Breast epithelium (tissue), 4 donors: ENCODE measurements around the gene MAN1A1. TPM values are rescaled to one million over a fixed set of nuclear protein-coding genes. Genes with fewer than 3 reads are reported as not detected.

Experiments
- DNase-seq, 2 donors: peaks; one replicate each; pipeline ENCODE4 v3.0.0-alpha.2; 2019; ENCODE audit warnings: low spot score in 2 of 2
- H3K27ac ChIP-seq, 2 donors: fragments of 200-600 bp; sonication (generic) in 1 of 2; one replicate each; pipeline ENCODE4 v1.5.1; 2016 to 2019; ENCODE audit warnings: mild to moderate bottlenecking in 1 of 2
- H3K27me3 ChIP-seq, 2 donors: fragments of 200-600 bp; sonication (generic) in 1 of 2; one replicate each; pipeline versions ENCODE4 v1.5.1 to v1.6.0; 2017 to 2019; ENCODE audit warnings: control low read depth in 1 of 2, mild to moderate bottlenecking in 1 of 2
- H3K36me3 ChIP-seq: fragments of 200-600 bp; one replicate; pipeline ENCODE4 v1.5.1; 2019
- H3K4me1 ChIP-seq, 2 donors: fragments of 200-600 bp; sonication (generic); one replicate each; pipeline ENCODE4 v1.5.1; 2016 to 2019; ENCODE audit warnings: control low read depth in 1 of 2
- H3K4me3 ChIP-seq, 3 donors: fragments of 200-600 bp; sonication (generic); 1 replicate in 2 of 3; 2 replicates in 1 of 3; pipeline ENCODE4 v1.5.1; 2016 to 2019; ENCODE audit warnings: mild to moderate bottlenecking in 3 of 3, moderate library complexity in 2 of 3
- H3K9me3 ChIP-seq, 2 donors: fragments of 200-600 bp; sonication (generic) in 1 of 2; one replicate each; pipeline ENCODE4 v1.5.1; 2016 to 2019; ENCODE audit warnings: control low read depth in 1 of 2
- CTCF ChIP-seq, 3 donors: fragments of 450-650 bp; IDR thresholded peaks; one replicate each; pipeline ENCODE4 v1.5.1; 2016 to 2017; ENCODE audit warnings: antibody characterized with exemption in 3 of 3, mild to moderate bottlenecking in 3 of 3, moderate library complexity in 3 of 3
- POLR2A ChIP-seq: fragments of 450-650 bp; IDR thresholded peaks from one replicate; pipeline ENCODE4 v1.6.1; 2016; ENCODE audit warnings: antibody characterized with exemption, mild to moderate bottlenecking, moderate library complexity
- POLR2AphosphoS5 ChIP-seq, 3 donors: sonication (generic); formaldehyde crosslinking; IDR thresholded peaks; one replicate each; pipeline ENCODE4 v1.6.1; 2017; ENCODE audit warnings: antibody characterized with exemption in 3 of 3
- intact Hi-C: fragments of 100-400 bp; cut with DNase I; formaldehyde crosslinking; loops from one replicate; pipeline ENCODE4 v1.15.1; 2023; ENCODE audit warnings: low total_unique reads
- total RNA-seq, 3 donors: library from RNA; depleted of rRNA; stranded (reverse); fragments of >200 nt; gene quantifications; one replicate each; pipeline ENCODE4 v1.1.0, GENCODE V29; 2016

MAN1A1 gene
- total RNA-seq, 3 donors from 2014 or later: 81.2 to 481 (median 104) TPM

DNA sequence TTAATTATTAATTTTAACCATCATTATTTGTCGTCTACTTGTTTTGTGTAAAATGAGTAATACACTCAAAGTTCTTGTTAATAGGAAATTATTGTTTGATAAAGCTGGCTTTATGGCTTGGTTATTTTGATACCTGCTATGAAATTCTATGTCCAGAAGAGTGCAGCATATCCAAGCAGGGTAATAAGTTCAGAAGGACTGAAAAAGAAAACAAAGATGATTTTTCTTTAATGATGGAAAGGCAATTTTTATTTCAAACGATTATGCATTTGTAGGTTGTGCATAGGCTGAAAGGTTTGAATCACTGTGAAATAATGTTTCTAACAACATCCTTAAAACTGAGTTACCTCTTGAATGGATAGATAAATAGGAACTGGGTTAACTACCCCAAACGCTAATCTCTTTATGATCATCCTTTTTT lies 1.4 kb upstream of the MAN1A1 start:
- Histone ChIP-seq H3K4me3 (peak overlapping the region; percentile 84 to 97 (median 92)), H3K27me3 (no peaks in the 10 kb centered on the region), H3K9me3 (no peaks in the 10 kb centered on the region), H3K4me1 (no peaks in the 10 kb centered on the region), H3K36me3 (no peaks in the 10 kb centered on the region), H3K27ac (peak overlapping the region; percentile 95 to 97)
- DNase-seq: no peak
- TF ChIP-seq POLR2AphosphoS5 (IDR thresholded peaks at IDR 0.05): no peak
- TF ChIP-seq POLR2A: no peak
- no peak for TF ChIP-seq CTCF (IDR thresholded peaks at IDR 0.05)
- intact Hi-C loops: no loop called here

GRCh38 chr6:119350202-119350951 lies 816 bp upstream of the MAN1A1 start:
- no peak for DNase-seq
- peak; percentile 27 for TF ChIP-seq POLR2A
- TF ChIP-seq POLR2AphosphoS5 (IDR thresholded peaks at IDR 0.05): peak in 2 of 3 donors; percentile 54 to 64
- TF ChIP-seq CTCF (IDR thresholded peaks at IDR 0.05): no peak
- H3K4me1 ChIP-seq: no peaks in the 10 kb centered on the region
- H3K27ac ChIP-seq: peak overlapping the region; percentile 95 to 97
- no peaks in the 10 kb centered on the region for H3K27me3 ChIP-seq
- no peaks in the 10 kb centered on the region for H3K36me3 ChIP-seq
- intact Hi-C loops: no loop called here
- H3K4me3 ChIP-seq: peak overlapping the region; percentile 84 to 97 (median 92)
- H3K9me3 ChIP-seq: no peaks in the 10 kb centered on the region

GRCh38 chr6:119348748-119349360 lies 707 bp downstream of the MAN1A1 start:
- no peaks in the 10 kb centered on the region for H3K36me3 ChIP-seq
- peak overlapping the region; percentile 95 to 97 for H3K27ac ChIP-seq
- no peak for DNase-seq
- TF ChIP-seq CTCF (IDR thresholded peaks at IDR 0.05): no peak
- no peak for TF ChIP-seq POLR2AphosphoS5 (IDR thresholded peaks at IDR 0.05)
- no peak for TF ChIP-seq POLR2A
- intact Hi-C loops: no loop called here
- H3K4me3 ChIP-seq: peak overlapping the region; percentile 84 to 97 (median 92)
- no peaks in the 10 kb centered on the region for H3K9me3 ChIP-seq
- H3K4me1 ChIP-seq: no peaks in the 10 kb centered on the region
- no peaks in the 10 kb centered on the region for H3K27me3 ChIP-seq

GRCh38 chr6:119348096-119348747 lies 1.3 kb downstream of the MAN1A1 start:
- DNase-seq: no peak
- intact Hi-C loops: no loop called here
- peak overlapping the region; percentile 84 to 97 (median 92) for H3K4me3 ChIP-seq
- H3K36me3 ChIP-seq: no peaks in the 10 kb centered on the region
- no peak for TF ChIP-seq POLR2AphosphoS5 (IDR thresholded peaks at IDR 0.05)
- no peak for TF ChIP-seq POLR2A
- TF ChIP-seq CTCF (IDR thresholded peaks at IDR 0.05): no peak
- H3K4me1 ChIP-seq: no peaks in the 10 kb centered on the region
- H3K27ac ChIP-seq: peak overlapping the region; percentile 95 to 97
- H3K9me3 ChIP-seq: no peaks in the 10 kb centered on the region
- H3K27me3 ChIP-seq: no peaks in the 10 kb centered on the region
